Measurements from ENCODE around the gene CFAP20DC.

GRCh38 chr3:59056706-59057105 lies 6.9 kb upstream of the CFAP20DC start:
- TF ChIP-seq, protein P1, sequence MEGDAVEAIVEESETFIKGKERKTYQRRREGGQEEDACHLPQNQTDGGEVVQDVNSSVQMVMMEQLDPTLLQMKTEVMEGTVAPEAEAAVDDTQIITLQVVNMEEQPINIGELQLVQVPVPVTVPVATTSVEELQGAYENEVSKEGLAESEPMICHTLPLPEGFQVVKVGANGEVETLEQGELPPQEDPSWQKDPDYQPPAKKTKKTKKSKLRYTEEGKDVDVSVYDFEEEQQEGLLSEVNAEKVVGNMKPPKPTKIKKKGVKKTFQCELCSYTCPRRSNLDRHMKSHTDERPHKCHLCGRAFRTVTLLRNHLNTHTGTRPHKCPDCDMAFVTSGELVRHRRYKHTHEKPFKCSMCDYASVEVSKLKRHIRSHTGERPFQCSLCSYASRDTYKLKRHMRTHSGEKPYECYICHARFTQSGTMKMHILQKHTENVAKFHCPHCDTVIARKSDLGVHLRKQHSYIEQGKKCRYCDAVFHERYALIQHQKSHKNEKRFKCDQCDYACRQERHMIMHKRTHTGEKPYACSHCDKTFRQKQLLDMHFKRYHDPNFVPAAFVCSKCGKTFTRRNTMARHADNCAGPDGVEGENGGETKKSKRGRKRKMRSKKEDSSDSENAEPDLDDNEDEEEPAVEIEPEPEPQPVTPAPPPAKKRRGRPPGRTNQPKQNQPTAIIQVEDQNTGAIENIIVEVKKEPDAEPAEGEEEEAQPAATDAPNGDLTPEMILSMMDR (IDR thresholded peaks at IDR 0.05; ENCODE audit: low read depth, low read length): no peak
- TF ChIP-seq POLR2A (IDR thresholded peaks at IDR 0.05; ENCODE audit: extremely low read depth, insufficient read length): no peak
- no peak for TF ChIP-seq MAX (IDR thresholded peaks at IDR 0.05; ENCODE audit: low read depth, low read length)
- no peak for TF ChIP-seq MYC (IDR thresholded peaks at IDR 0.05; ENCODE audit: low read depth, low read length)
